ENCODE results near the gene ACSF2. TPM values are rescaled to one million over a fixed set of nuclear protein-coding genes. Genes with fewer than 3 reads are reported as not detected.

Gene ACSF2
- polyA plus RNA-seq, 1 donor from 2014 or later: not detected

- no peak overlapping the region for H2AFZ ChIP-seq (ENCODE audit: low read depth, low read length)
- H3K79me2 ChIP-seq (replicated peaks; ENCODE audit: insufficient read depth, low read length): no peaks in the 10 kb centered on the region
- no peaks in the 10 kb centered on the region for H3K9me3 ChIP-seq (ENCODE audit: low read length)
- H3K27me3 ChIP-seq (ENCODE audit: insufficient read depth, low read depth, low read length): peaks cover 2% of the 10 kb centered on the region
- no peaks in the 10 kb centered on the region for H3K36me3 ChIP-seq (ENCODE audit: insufficient read depth, low read length)
- H3K27ac ChIP-seq (ENCODE audit: low read length): no peak overlapping the region
- no peak overlapping the region for H3K9ac ChIP-seq (ENCODE audit: low read length)
- H3K4me3 ChIP-seq (ENCODE audit: low read length): no peak overlapping the region
- H3F3A ChIP-seq (ENCODE audit: insufficient read depth, low read length, poor library complexity, severe bottlenecking): no peaks in the 10 kb centered on the region
- no peaks in the 10 kb centered on the region for H4K20me1 ChIP-seq (ENCODE audit: insufficient read depth)
- no peaks in the 10 kb centered on the region for H3K9me2 ChIP-seq (ENCODE audit: insufficient read depth, low read length)
- no peak for TF ChIP-seq SMC3 (conservative IDR thresholded peaks at IDR 0.05; ENCODE audit: poor library complexity)
- no peak for TF ChIP-seq MXI1 (conservative IDR thresholded peaks at IDR 0.05; ENCODE audit: poor library complexity, severe bottlenecking)
- no peak for TF ChIP-seq POLR2AphosphoS5 (IDR thresholded peaks at IDR 0.05)
- TF ChIP-seq EP300 (conservative IDR thresholded peaks at IDR 0.05; ENCODE audit: poor library complexity, severe bottlenecking): no peak
- no peak for TF ChIP-seq RAD21 (conservative IDR thresholded peaks at IDR 0.05)
- TF ChIP-seq CTCF (IDR thresholded peaks at IDR 0.05; ENCODE audit: poor library complexity, severe bottlenecking): no peak
- TF ChIP-seq EZH2 (IDR thresholded peaks at IDR 0.05; ENCODE audit: borderline replicate concordance, insufficient read depth, low read length, poor library complexity, severe bottlenecking): no peak
- TF ChIP-seq REST (IDR thresholded peaks at IDR 0.05; ENCODE audit: borderline replicate concordance): no peak
- no peak for TF ChIP-seq TAF1 (IDR thresholded peaks at IDR 0.05; ENCODE audit: low read depth)
- no peak overlapping the region for H3K4me2 ChIP-seq (ENCODE audit: low read length)
Measured at GRCh38 chr17:50430821-50431618, 5.0 kb downstream of the ACSF2 start.

GRCh38 chr17:50432125-50432762, 6.2 kb downstream of the ACSF2 start:
- no peaks in the 10 kb centered on the region for H3K36me3 ChIP-seq (ENCODE audit: insufficient read depth, low read length)
- H3K27me3 ChIP-seq (ENCODE audit: insufficient read depth, low read depth, low read length): no peaks in the 10 kb centered on the region
- H3K9ac ChIP-seq (ENCODE audit: low read length): no peak overlapping the region
- H3K4me2 ChIP-seq (ENCODE audit: low read length): no peak overlapping the region
- H3K4me3 ChIP-seq (ENCODE audit: low read length): no peak overlapping the region
- no peaks in the 10 kb centered on the region for H3F3A ChIP-seq (ENCODE audit: insufficient read depth, low read length, poor library complexity, severe bottlenecking)
- no peak overlapping the region for H3K27ac ChIP-seq (ENCODE audit: low read length)
- H3K79me2 ChIP-seq (replicated peaks; ENCODE audit: insufficient read depth, low read length): no peaks in the 10 kb centered on the region
- H3K9me3 ChIP-seq (ENCODE audit: low read length): no peaks in the 10 kb centered on the region
- no peaks in the 10 kb centered on the region for H3K9me2 ChIP-seq (ENCODE audit: insufficient read depth, low read length)
- TF ChIP-seq REST (IDR thresholded peaks at IDR 0.05; ENCODE audit: borderline replicate concordance) (no peak), SMC3 (conservative IDR thresholded peaks at IDR 0.05; ENCODE audit: poor library complexity) (no peak), CTCF (IDR thresholded peaks at IDR 0.05; ENCODE audit: poor library complexity, severe bottlenecking) (no peak), RAD21 (conservative IDR thresholded peaks at IDR 0.05) (no peak)
- no peak overlapping the region for H2AFZ ChIP-seq (ENCODE audit: low read depth, low read length)
- no peaks in the 10 kb centered on the region for H4K20me1 ChIP-seq (ENCODE audit: insufficient read depth)

Data from neural cell (in vitro differentiated cells).